HG03025 (cell line): ENCODE measurements around the gene ZNF787.
"Not testable (repeated sequence)": the region's sequence is repeated elsewhere in the genome, so short reads cannot be mapped to it uniquely, and the experiment has no call there.

ENCODE experiments used
- ATAC-seq: cut with Tn5 transposase; IDR thresholded peaks from one replicate; pipeline ENCODE4 v1.9.1; 2021; ENCODE audit warnings: mild to moderate bottlenecking, moderate library complexity; ENCODE audit not compliant: unreplicated experiment, low FRiP score

ZNF787 gene

GRCh38 chr19:56121180-56122167 is at the start of gene ZNF787:
Gene ZNF787, minus strand, starts transcription at chr19:56121295. Its CDS starts 18,078 bp downstream, at chr19:56103217.
- peak; percentile 79 for ATAC-seq

GRCh38 chr19:56170261-56170660 is 49.2 kb upstream of the ZNF787 start:
- no peak for ATAC-seq

- ATAC-seq = no peak
These were observed 46.0 kb upstream of the ZNF787 start for GRCh38 chr19:56167064-56167578.

- no peak for ATAC-seq
These were observed 42.0 kb upstream of the ZNF787 start for GRCh38 chr19:56163097-56163496.

GRCh38 chr19:56162258-56162657 is 41.2 kb upstream of the ZNF787 start:
- no peak for ATAC-seq

GRCh38 chr19:56161534-56161933 is 40.4 kb upstream of the ZNF787 start:
- ATAC-seq = no peak

GRCh38 chr19:56159622-56160271 is 38.7 kb upstream of the ZNF787 start:
- no peak for ATAC-seq

GRCh38 chr19:56159009-56159559 is 38.0 kb upstream of the ZNF787 start:
- ATAC-seq = no peak

- ATAC-seq = no peak
These were observed 37.2 kb upstream of the ZNF787 start for GRCh38 chr19:56158170-56158757.

GRCh38 chr19:56156768-56157167 is 35.7 kb upstream of the ZNF787 start:
- no peak for ATAC-seq

GRCh38 chr19:56155124-56155687 is 34.1 kb upstream of the ZNF787 start:
- ATAC-seq = no peak

- no peak for ATAC-seq
These were observed 32.4 kb upstream of the ZNF787 start for GRCh38 chr19:56153507-56153906.

- ATAC-seq = no peak
These were observed 31.5 kb upstream of the ZNF787 start for GRCh38 chr19:56152644-56153043.

- ATAC-seq = no peak
These were observed 29.3 kb upstream of the ZNF787 start for GRCh38 chr19:56150358-56150757.

- ATAC-seq = no peak
These were observed 28.6 kb upstream of the ZNF787 start for GRCh38 chr19:56149656-56150038.

GRCh38 chr19:56148955-56149655 is 28.0 kb upstream of the ZNF787 start:
- ATAC-seq = not testable (repeated sequence)

- ATAC-seq = no peak
These were observed 27.0 kb upstream of the ZNF787 start for GRCh38 chr19:56148096-56148495.

- ATAC-seq = no peak
These were observed 26.2 kb upstream of the ZNF787 start for GRCh38 chr19:56147307-56147706.

- ATAC-seq = no peak
These were observed 25.8 kb upstream of the ZNF787 start for GRCh38 chr19:56146904-56147303.

GRCh38 chr19:56145698-56146097 is 24.6 kb upstream of the ZNF787 start:
- no peak for ATAC-seq
